ENCODE results near the gene CYB5D1.

- TF ChIP-seq CTCF (IDR thresholded peaks at IDR 0.05) (no peak), POLR2A (IDR thresholded peaks at IDR 0.05) (no peak)
Measured at GRCh38 chr17:7864995-7865650, 7.3 kb downstream of the CYB5D1 start.
